GM18519 (cell line): Measurements from ENCODE around the gene OPRM1.
A peak's percentile ranks its signal among the peaks of the same experiment; 100 is the strongest.

Source experiments
- ATAC-seq: cut with Tn5 transposase; IDR thresholded peaks from one replicate; pipeline ENCODE4 v1.9.1; 2021; ENCODE audit warnings: mild to moderate bottlenecking, moderate library complexity; ENCODE audit not compliant: unreplicated experiment, low FRiP score

The OPRM1 gene

GRCh38 chr6:154267508-154268106 is 228.6 kb downstream of the OPRM1 start:
- ATAC-seq: no peak

GRCh38 chr6:154268486-154268885 is 229.4 kb downstream of the OPRM1 start:
- no peak for ATAC-seq

GRCh38 chr6:154274168-154274567 is 235.1 kb downstream of the OPRM1 start:
- no peak for ATAC-seq

- ATAC-seq: peak; percentile 57
These were observed 238.0 kb downstream of the OPRM1 start for GRCh38 chr6:154276810-154277628.

GRCh38 chr6:154277629-154278017 is 238.6 kb downstream of the OPRM1 start:
- ATAC-seq: peak; percentile 25

- ATAC-seq: no peak
These were observed 241.5 kb downstream of the OPRM1 start for GRCh38 chr6:154280521-154280920.

GRCh38 chr6:154284313-154284853 is 245.3 kb downstream of the OPRM1 start:
- no peak for ATAC-seq

GRCh38 chr6:154285826-154286225 is 246.8 kb downstream of the OPRM1 start:
- ATAC-seq: no peak

GRCh38 chr6:154289818-154290508 is 250.9 kb downstream of the OPRM1 start:
- no peak for ATAC-seq

GRCh38 chr6:154292066-154292465 is 253.0 kb downstream of the OPRM1 start:
- no peak for ATAC-seq

- ATAC-seq: no peak
These were observed 253.9 kb downstream of the OPRM1 start for GRCh38 chr6:154292855-154293519.

- no peak for ATAC-seq
These were observed 256.7 kb downstream of the OPRM1 start for GRCh38 chr6:154295733-154296132.
